MG63 (cell line): ENCODE data around the gene NOS3. TPM values are rescaled to one million over a fixed set of nuclear protein-coding genes. Genes with fewer than 3 reads are reported as not detected.

Experiments used
- DNase-seq: peaks from one replicate; pipeline ENCODE4 v3.0.0-alpha.2; 2020
- H3K27me3 ChIP-seq: fragments of 250-450 bp; sonication (Bioruptor Pico); 2 replicates; pipeline ENCODE4 v1.5.1; 2020; ENCODE audit warnings: mild to moderate bottlenecking, moderate library complexity
- H3K36me3 ChIP-seq: fragments of 250-450 bp; sonication (Bioruptor Pico); 2 replicates; pipeline ENCODE4 v1.5.1; 2020; ENCODE audit warnings: mild to moderate bottlenecking, moderate library complexity
- H3K4me3 ChIP-seq: fragments of 250-450 bp; sonication (Bioruptor Pico); 2 replicates; pipeline ENCODE4 v1.5.1; 2020; ENCODE audit warnings: mild to moderate bottlenecking, moderate library complexity
- H3K9me3 ChIP-seq: fragments of 250-450 bp; sonication (Bioruptor Pico); 2 replicates; pipeline ENCODE4 v1.5.1; 2020; ENCODE audit warnings: mild to moderate bottlenecking, moderate library complexity
- total RNA-seq: library from RNA; depleted of rRNA; stranded (reverse); fragments of >200 nt; shearing (Covaris generic); gene quantifications from 2 replicates; pipeline ENCODE4 v1.2.3, GENCODE V29; 2014; ENCODE audit warnings: low replicate concordance; rRNA removed

The NOS3 gene
- total RNA-seq: 0.20 TPM in 1 of 2 replicates, not detected in the other

DNA sequence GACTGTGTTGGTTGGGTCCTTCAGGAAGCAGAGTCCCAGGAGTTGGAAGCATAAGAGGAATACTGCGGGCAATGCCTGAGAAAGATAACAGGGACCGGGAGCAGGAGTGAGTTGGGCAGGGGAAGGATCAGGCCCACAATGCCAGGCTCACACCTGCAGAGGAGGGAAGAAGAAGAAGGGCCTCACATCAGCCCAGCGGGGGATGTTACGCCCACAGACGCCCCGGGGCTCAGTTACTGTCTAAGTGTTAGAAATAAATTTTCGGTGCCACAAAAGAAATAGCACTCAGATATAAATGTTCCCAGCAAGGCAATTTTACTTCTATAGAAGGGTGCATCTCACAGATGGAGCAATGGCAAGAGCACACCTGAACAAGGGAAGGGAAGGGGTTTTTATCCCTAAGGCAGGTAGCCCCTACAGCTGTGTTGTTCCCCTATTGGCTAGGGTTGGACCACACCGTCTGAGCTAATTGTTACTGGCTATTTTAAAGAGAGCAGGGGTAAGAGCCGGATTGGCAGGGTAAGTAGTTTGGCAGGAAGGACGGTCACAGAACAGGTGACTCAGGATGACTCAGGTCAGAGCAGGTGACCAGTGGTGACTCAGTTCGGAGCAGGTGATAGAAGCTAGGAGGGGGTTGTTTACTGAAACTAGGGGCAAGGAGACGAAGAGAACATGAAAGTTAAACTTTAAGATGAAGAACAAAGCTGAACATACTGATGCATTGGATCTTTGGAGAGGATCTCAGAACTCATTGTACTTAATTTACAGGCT, at the start of gene NOS3:
Gene NOS3 (plus strand): TSS at position 602 of the 771 bp plus-strand sequence. CDS start 2,787 bp downstream, outside the sequence.
- DNase-seq: no peak
- no peak within 1 kb of the TSS for H3K4me3 ChIP-seq
- no peaks in the 10 kb centered on the region for H3K27me3 ChIP-seq
- no peaks in the 10 kb centered on the region for H3K36me3 ChIP-seq
- H3K9me3 ChIP-seq: no peaks in the 10 kb centered on the region

DNA sequence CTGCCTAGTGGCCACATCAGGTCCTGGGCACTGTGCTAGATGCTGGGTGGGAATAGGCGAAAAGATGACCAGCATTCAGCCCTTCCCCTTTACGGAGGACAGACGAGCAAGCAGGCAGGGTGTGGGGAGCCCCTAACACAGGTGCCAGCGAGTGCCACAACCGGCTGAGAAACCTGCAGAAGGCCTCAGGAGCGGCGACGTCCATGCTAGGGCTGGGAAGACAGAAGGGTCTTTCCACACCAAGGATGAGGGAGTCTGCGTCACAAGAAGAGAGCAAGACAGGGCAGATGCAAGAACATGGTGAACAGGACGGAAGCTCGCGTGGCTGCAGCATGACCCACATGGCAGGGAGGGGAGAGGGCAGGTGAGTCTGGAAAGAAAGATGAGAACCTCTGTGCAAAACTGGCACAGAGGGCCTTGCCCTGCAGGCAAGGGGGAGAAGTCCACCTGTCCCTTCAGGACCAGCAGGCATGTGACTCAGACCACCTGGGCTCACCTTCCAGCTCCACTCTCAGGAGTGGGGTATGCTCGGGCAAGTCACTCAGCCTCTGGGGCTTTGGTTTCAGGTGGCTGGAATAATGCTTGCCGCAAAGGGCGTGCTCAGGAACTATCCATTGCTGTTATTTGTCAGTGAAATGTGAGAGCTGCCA, 49.3 kb upstream of the NOS3 start:
- DNase-seq: no peak

GRCh38 chr7:150942001-150942590, 48.7 kb upstream of the NOS3 start:
- Histone ChIP-seq H3K36me3 (no peaks in the 10 kb centered on the region), H3K9me3 (no peaks in the 10 kb centered on the region)
- DNase-seq: no peak

More for the DNA sequence above, 49.3 kb upstream of the NOS3 start:
- Histone ChIP-seq H3K9me3 (no peaks in the 10 kb centered on the region), H3K27me3 (no peaks in the 10 kb centered on the region), H3K36me3 (no peaks in the 10 kb centered on the region), H3K4me3 (no peak overlapping the region)

GRCh38 chr7:150942591-150943452, 48.0 kb upstream of the NOS3 start:
- no peaks in the 10 kb centered on the region for H3K27me3 ChIP-seq
- no peak for DNase-seq
- H3K4me3 ChIP-seq: no peak overlapping the region
- H3K36me3 ChIP-seq: no peaks in the 10 kb centered on the region
- H3K9me3 ChIP-seq: no peaks in the 10 kb centered on the region

More at GRCh38 chr7:150942001-150942590, 48.7 kb upstream of the NOS3 start:
- H3K4me3 ChIP-seq: no peak overlapping the region
- no peaks in the 10 kb centered on the region for H3K27me3 ChIP-seq

DNA sequence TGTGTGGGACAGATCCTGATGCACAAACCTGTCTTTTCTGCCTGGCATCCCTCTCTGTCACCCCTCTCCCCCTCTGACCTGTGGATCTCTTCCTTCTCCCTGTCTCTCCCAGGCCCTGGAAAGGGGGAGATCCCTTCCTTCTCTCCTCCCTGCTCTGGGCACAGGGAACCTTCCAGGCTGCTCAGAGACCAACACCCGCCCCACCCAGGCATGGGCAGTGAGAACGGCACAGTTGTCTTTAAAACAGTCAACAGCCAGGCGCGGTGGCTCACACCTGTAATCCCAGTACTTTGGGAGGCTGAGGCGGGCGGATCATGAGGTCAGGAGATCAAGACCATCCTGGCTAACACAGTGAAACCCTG, 47.4 kb upstream of the NOS3 start:
- Histone ChIP-seq H3K4me3 (no peak overlapping the region), H3K36me3 (no peaks in the 10 kb centered on the region), H3K27me3 (no peaks in the 10 kb centered on the region), H3K9me3 (no peaks in the 10 kb centered on the region)
- DNase-seq: no peak

- no peaks in the 10 kb centered on the region for H3K9me3 ChIP-seq
- no peak for DNase-seq
- no peaks in the 10 kb centered on the region for H3K36me3 ChIP-seq
Observed at GRCh38 chr7:150944066-150945042, 46.5 kb upstream of the NOS3 start.

GRCh38 chr7:150945171-150945852, 45.5 kb upstream of the NOS3 start:
- Histone ChIP-seq H3K27me3 (no peaks in the 10 kb centered on the region), H3K9me3 (no peaks in the 10 kb centered on the region), H3K4me3 (no peak overlapping the region), H3K36me3 (no peaks in the 10 kb centered on the region)
- DNase-seq: no peak

More at GRCh38 chr7:150944066-150945042, 46.5 kb upstream of the NOS3 start:
- H3K27me3 ChIP-seq: no peaks in the 10 kb centered on the region
- H3K4me3 ChIP-seq: no peak overlapping the region

- H3K36me3 ChIP-seq: no peaks in the 10 kb centered on the region
- no peak for DNase-seq
- no peaks in the 10 kb centered on the region for H3K27me3 ChIP-seq
Observed at GRCh38 chr7:150945853-150946420, 44.9 kb upstream of the NOS3 start.

GRCh38 chr7:150946421-150947240, 44.2 kb upstream of the NOS3 start:
- Histone ChIP-seq H3K36me3 (no peaks in the 10 kb centered on the region), H3K9me3 (no peaks in the 10 kb centered on the region), H3K27me3 (no peaks in the 10 kb centered on the region), H3K4me3 (no peak overlapping the region)
- DNase-seq: no peak

More at GRCh38 chr7:150945853-150946420, 44.9 kb upstream of the NOS3 start:
- no peak overlapping the region for H3K4me3 ChIP-seq
- H3K9me3 ChIP-seq: no peaks in the 10 kb centered on the region

DNA sequence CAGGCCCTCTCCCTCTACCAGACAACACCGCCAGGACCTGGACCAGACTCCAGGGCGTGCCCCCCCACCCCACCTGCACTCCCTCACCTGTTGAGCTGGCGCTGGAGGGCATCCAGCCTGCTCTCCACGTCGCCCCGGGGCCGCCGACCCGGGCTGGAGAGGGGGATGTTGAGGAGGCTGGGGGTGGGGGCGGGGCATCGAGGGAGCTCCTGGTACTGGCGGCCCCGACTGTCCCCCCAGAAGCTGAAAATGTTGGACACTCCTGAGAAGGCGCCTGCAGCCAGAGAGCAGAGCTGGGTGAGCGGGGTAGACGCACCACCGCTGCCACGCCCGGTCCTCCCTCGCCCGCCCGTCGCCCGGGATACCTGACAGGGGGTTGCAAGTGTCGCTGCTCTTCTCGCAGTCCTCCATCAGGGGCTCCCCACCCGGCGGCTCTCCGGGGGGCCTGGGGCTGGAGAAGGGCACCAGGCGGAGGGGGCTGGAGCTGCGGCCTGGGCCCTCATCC, 43.5 kb upstream of the NOS3 start:
- no peak for DNase-seq
- H3K27me3 ChIP-seq: no peaks in the 10 kb centered on the region
- H3K4me3 ChIP-seq: no peak overlapping the region
- no peaks in the 10 kb centered on the region for H3K36me3 ChIP-seq
- no peaks in the 10 kb centered on the region for H3K9me3 ChIP-seq

DNA sequence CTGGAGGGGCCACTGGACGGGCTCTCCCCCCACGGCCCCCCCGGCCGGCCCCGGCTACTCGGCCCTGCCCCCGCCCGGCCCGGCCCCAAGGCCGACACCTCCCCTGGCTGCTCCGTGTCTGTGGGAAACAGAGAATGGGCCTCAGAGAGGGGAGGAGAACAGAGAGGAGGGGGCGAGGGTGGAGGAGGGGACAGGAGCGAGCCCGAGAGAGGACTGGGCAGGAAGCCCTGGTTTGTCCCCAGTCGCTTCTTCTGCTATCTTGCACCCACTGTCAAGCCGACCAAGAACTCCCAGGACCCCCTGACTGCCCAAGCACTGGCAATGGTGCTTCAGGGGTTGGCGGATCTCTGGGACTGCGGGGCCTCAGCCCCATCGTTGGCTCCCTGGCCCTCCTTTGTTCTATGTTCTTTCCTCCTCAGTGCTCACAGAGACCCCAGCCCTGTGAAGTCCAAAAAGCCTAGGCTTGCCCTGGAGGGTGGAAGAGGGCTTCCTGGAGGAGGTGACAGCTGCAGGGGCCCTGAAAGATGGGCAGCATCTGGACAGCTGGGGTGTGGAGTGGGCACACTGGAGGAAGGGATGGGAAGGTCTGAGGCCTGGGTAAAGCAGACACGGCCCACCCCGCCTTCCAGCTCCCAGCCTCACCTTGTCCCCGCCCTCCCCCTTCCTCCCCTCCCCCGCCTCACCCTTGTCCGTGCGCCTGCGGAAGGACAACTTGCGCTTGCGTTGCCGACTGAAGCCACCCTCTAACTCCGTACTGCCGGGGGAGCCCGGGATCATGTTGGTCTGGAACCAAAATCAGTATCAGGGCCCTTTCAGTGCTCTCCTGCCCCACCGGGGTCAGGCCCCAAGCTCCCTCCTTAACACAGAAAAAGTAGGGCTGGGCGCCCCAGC, 42.8 kb upstream of the NOS3 start:
- Histone ChIP-seq H3K27me3 (no peaks in the 10 kb centered on the region), H3K4me3 (no peak overlapping the region), H3K9me3 (no peaks in the 10 kb centered on the region), H3K36me3 (no peaks in the 10 kb centered on the region)
- no peak for DNase-seq

DNA sequence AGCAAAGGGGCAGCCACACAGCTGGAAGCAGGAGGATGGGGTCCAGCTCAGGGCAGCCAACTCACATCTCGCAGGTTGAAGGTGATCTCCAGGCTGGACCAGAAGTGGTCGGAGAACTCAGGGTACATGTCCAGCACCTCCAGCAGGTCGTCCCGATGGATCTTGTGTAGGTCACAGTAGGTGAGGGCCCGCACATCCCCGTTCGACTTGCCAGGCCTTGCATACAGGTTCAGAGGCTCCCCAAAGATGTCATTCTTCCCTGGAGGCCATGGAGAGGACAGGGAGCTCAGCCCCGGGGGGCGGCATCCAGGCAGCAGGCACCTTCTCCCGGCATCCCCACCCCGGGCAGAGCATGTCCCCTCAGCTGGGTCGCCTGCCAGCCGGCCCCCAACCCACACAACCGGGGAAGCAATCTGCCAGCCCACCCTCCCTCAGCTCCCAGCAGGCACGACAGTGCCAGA, 42.0 kb upstream of the NOS3 start:
- Histone ChIP-seq H3K27me3 (no peaks in the 10 kb centered on the region), H3K9me3 (no peaks in the 10 kb centered on the region), H3K36me3 (no peaks in the 10 kb centered on the region), H3K4me3 (no peak overlapping the region)
- no peak for DNase-seq

GRCh38 chr7:150949564-150949963, 41.3 kb upstream of the NOS3 start:
- no peak for DNase-seq
- H3K4me3 ChIP-seq: no peak overlapping the region
- H3K9me3 ChIP-seq: no peaks in the 10 kb centered on the region
- no peaks in the 10 kb centered on the region for H3K27me3 ChIP-seq
- no peaks in the 10 kb centered on the region for H3K36me3 ChIP-seq
